ENCODE results near the gene TM2D3.

DNA sequence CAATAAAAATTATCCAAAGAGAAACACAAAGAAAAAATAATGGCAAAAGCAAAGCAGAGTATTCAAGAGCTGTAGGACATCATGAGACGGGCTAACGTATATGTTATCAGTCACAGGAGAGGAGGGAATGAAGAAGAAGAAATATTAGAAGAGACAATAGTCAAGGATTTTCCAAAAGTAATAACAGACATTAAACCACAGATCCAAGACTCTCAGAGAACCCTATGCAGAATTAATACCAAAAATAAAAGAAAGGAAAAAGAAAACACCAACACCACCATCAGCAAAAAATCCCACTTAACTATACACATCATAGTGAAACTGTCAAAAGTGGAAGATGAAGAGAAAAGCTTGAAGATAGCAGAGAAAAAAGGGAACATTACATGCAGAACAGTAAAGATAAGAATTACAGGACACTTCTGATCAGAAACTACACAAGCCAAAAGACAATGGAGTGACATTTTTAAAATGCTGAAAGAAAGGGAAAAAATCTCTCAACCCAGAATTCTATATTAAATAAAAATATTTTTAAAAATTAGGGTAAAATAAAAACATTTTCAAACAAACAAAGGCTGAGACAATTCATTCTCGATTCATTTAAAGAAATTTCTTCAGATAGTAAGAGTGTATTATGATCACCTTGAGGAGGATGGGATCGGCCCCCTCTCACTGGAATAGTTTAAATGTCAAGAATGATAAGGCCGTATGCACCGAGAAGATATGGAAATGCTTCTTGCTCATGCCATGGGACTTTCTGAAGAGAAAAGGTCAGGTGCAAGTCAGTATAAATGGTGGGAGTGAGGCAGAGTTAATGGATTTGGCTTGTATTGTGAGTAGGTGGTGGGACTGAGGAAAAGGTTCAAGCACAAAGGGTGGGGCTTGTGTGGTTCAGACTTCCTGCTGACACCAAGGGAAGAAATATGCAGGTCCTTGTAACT, 28.5 kb downstream of the TM2D3 start:
- TF ChIP-seq POLR2A (IDR thresholded peaks at IDR 0.05; ENCODE audit: control extremely low read depth in 1 of 2, low read depth in 2 of 2, low read length in 2 of 2) (no peak), NRF1 (IDR thresholded peaks at IDR 0.05; ENCODE audit: low read depth, low read length) (no peak)
